GM23248 (cell line): ENCODE data around the gene WBP2. TPM values are rescaled to one million over a fixed set of nuclear protein-coding genes. Genes with fewer than 3 reads are reported as not detected.

Experiments used
- DNase-seq: peaks from one replicate; pipeline ENCODE4 v3.0.0-alpha.2; 2015
- H2AFZ ChIP-seq: fragments of 200-600 bp; sonication (generic); 2 replicates; pipeline ENCODE4 v1.6.1; 2016; ENCODE audit warnings: antibody characterized with exemption
- H3F3A ChIP-seq: fragments of 200-600 bp; sonication (generic); 2 replicates; pipeline ENCODE4 v1.6.1; 2016; ENCODE audit warnings: mild to moderate bottlenecking, antibody characterized with exemption, mixed run types; ENCODE audit not compliant: insufficient read depth
- H3K27ac ChIP-seq: fragments of 200-600 bp; sonication (generic); 2 replicates; pipeline ENCODE4 v1.5.1; 2016; ENCODE audit warnings: mild to moderate bottlenecking
- H3K27me3 ChIP-seq: fragments of 200-600 bp; sonication (generic); replicated peaks from 2 replicates; pipeline ENCODE4 v1.6.1; 2016; ENCODE audit warnings: mild to moderate bottlenecking; ENCODE audit not compliant: insufficient read depth
- H3K36me3 ChIP-seq: fragments of 200-600 bp; sonication (generic); 2 replicates; pipeline ENCODE4 v1.6.1; 2016; ENCODE audit warnings: low read depth, mild to moderate bottlenecking
- H3K4me1 ChIP-seq: fragments of 200-600 bp; sonication (generic); 2 replicates; pipeline ENCODE4 v1.6.1; 2016; ENCODE audit warnings: mild to moderate bottlenecking; ENCODE audit not compliant: insufficient read depth
- H3K4me2 ChIP-seq: fragments of 200-600 bp; sonication (generic); one replicate; pipeline ENCODE4 v1.6.1; 2016; ENCODE audit warnings: mild to moderate bottlenecking; ENCODE audit not compliant: unreplicated experiment
- H3K4me3 ChIP-seq: fragments of 200-600 bp; sonication (generic); 2 replicates; pipeline ENCODE4 v1.5.1; 2016; ENCODE audit warnings: mild to moderate bottlenecking
- H3K79me2 ChIP-seq: fragments of 200-600 bp; sonication (generic); 2 replicates; pipeline ENCODE4 v1.6.1; 2016; ENCODE audit warnings: mild to moderate bottlenecking; ENCODE audit not compliant: insufficient read depth
- H3K9ac ChIP-seq: fragments of 200-600 bp; sonication (generic); 2 replicates; pipeline ENCODE4 v1.6.1; 2016; ENCODE audit warnings: mild to moderate bottlenecking
- H3K9me2 ChIP-seq: fragments of 200-600 bp; sonication (generic); 2 replicates; pipeline ENCODE4 v1.6.1; 2016; ENCODE audit warnings: mixed run types, mild to moderate bottlenecking, moderate library complexity; ENCODE audit not compliant: insufficient read depth
- H3K9me3 ChIP-seq: fragments of 200-600 bp; sonication (generic); one replicate; pipeline ENCODE4 v1.6.1; 2017; ENCODE audit warnings: low read depth
- H4K20me1 ChIP-seq: fragments of 200-600 bp; sonication (generic); 2 replicates; pipeline ENCODE4 v1.6.0; 2016; ENCODE audit not compliant: insufficient read depth
- EZH2 ChIP-seq: fragments of 200-600 bp; sonication (generic); IDR thresholded peaks from 2 replicates; pipeline ENCODE4 v1.6.1; 2018; ENCODE audit warnings: antibody characterized with exemption, mild to moderate bottlenecking; ENCODE audit not compliant: insufficient read depth, poor library complexity, severe bottlenecking
- EZH2phosphoT487 ChIP-seq: fragments of 200-600 bp; sonication (generic); IDR thresholded peaks from 2 replicates; pipeline ENCODE4 v1.6.1; 2018; ENCODE audit warnings: antibody characterized with exemption, moderate library complexity, mild to moderate bottlenecking, low read depth; ENCODE audit not compliant: insufficient read depth
- WGBS, 2 experiments: methylation state at CpG; one replicate each; pipeline ENCODE4 v1.1.6; 2015 to 2017; ENCODE audit warnings: low lambda C conversion rate in 2 of 2, low coverage in 1 of 2; ENCODE audit errors: missing lambda C conversion rate in 2 of 2; 5-methylcytosine and 5-hydroxymethylcytosine counted together
- in situ Hi-C: fragments of 300-500 bp; cut with MboI; formaldehyde crosslinking; loops from 2 replicates; pipeline ENCODE4 v1.15.0; 2020
- polyA plus RNA-seq: library from polyadenylated mRNA; unstranded; fragments of >200 nt; fragmentation: Nextera tagmentation; extraction: Ambion mirVana; gene quantifications from 2 replicates; pipeline ENCODE4 v1.2.1, GENCODE V29; 2016
- total RNA-seq: library from RNA; depleted of rRNA; stranded (reverse); fragments of >200 nt; shearing (Covaris generic); gene quantifications from 2 replicates; pipeline ENCODE4 v1.2.3, GENCODE V29; 2014

WBP2 gene
- total and polyA plus RNA-seq, 2 experiments from 2014 or later = 17.4 to 59.4 TPM

DNA sequence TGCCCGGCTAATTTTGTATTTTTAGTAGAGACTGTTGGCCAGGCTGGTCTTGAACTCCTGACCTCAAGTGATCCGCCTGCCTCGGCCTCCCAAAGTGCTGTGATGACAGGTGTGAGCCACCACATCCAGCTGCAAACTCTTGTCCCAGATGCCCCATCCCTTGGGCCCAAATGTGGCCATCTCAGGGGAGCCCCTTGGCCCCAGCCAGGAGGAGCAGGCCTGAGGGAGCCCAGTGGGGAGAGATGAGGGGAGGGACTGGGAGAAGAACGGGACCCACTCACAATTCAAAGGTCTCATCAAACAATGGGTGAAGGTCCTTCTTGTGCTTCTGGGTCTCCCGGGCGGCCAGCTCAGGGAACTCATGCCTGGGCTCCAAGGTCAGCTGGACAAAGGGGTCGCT, 25.4 kb downstream of the WBP2 start:
- Histone ChIP-seq H3K4me3 (no peak overlapping the region), H3K4me2 (no peak overlapping the region), H3K9ac (no peak overlapping the region), H3K27ac (no peak overlapping the region), H4K20me1 (no peaks in the 10 kb centered on the region), H3K9me3 (no peaks in the 10 kb centered on the region), H3F3A (no peaks in the 10 kb centered on the region), H3K79me2 (no peaks in the 10 kb centered on the region), H3K9me2 (no peaks in the 10 kb centered on the region), H3K4me1 (peaks cover 9% of the 10 kb centered on the region), H2AFZ (no peak overlapping the region), H3K36me3 (no peaks in the 10 kb centered on the region), H3K27me3 (no peaks in the 10 kb centered on the region)
- in situ Hi-C loops = no loop called here
- 79 to 83% methylated on average over 7 of the region's 7 CpGs for WGBS, 2 experiments
- no peak for DNase-seq
- no peak for TF ChIP-seq EZH2
- no peak for TF ChIP-seq EZH2phosphoT487

DNA sequence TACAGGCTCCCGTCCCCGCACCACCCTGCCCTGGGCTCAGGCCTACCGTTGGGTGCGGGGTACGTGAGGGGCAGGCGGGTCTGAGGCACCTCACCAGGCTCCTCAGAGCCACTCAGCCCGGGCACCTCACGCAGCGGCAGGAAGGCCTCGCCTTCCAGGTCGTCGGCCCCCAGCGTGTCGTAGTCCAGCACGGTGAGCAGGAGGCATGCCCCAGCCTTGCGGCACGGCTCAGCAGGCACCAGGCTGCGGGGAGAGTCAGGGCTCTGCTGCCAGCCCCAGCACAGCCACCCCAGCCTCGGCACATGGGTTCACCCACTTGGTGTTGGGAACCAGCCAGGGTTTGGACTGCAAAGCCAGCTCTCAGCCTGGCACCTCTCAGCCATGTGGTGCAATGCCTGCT, 26.4 kb downstream of the WBP2 start:
- no peak overlapping the region for H3K27ac ChIP-seq
- no peaks in the 10 kb centered on the region for H3K27me3 ChIP-seq
- no peak for DNase-seq
- in situ Hi-C loops = no loop called here
- no peak overlapping the region for H3K9ac ChIP-seq
- H3K9me2 ChIP-seq = no peaks in the 10 kb centered on the region
- H3K4me2 ChIP-seq = no peak overlapping the region
- WGBS, 2 experiments = 90% methylated on average over 18 to 19 of the region's 19 CpGs
- no peaks in the 10 kb centered on the region for H3K79me2 ChIP-seq
- no peak overlapping the region for H3K4me3 ChIP-seq
- no peak overlapping the region for H2AFZ ChIP-seq
- TF ChIP-seq EZH2phosphoT487 (no peak), EZH2 (no peak)
- no peaks in the 10 kb centered on the region for H3K36me3 ChIP-seq
- no peaks in the 10 kb centered on the region for H3F3A ChIP-seq
- H3K9me3 ChIP-seq = no peaks in the 10 kb centered on the region
- peaks cover 9% of the 10 kb centered on the region for H3K4me1 ChIP-seq
- H4K20me1 ChIP-seq = no peaks in the 10 kb centered on the region

DNA sequence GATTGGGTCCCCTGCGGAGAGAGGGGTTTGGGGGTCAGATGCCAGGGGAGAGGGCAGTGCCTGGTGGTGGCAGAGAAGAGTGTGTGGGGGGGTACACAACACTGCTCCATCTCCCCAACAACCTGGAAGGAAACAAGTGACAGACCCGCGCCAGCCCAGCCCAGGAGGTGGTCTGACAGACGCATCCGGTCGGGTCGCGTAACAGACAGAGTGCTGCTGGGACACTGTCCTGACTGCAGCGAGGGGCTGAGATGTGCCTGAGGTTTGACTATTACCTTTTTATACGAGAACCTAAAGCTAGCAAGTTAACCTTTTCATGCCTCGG, 27.1 kb downstream of the WBP2 start:
- TF ChIP-seq EZH2 (no peak), EZH2phosphoT487 (no peak)
- Histone ChIP-seq H3K9me2 (no peaks in the 10 kb centered on the region), H3F3A (no peaks in the 10 kb centered on the region), H3K4me3 (no peak overlapping the region), H3K36me3 (no peaks in the 10 kb centered on the region), H3K4me2 (no peak overlapping the region), H3K4me1 (peaks cover 9% of the 10 kb centered on the region), H3K9me3 (no peaks in the 10 kb centered on the region), H3K27me3 (no peaks in the 10 kb centered on the region), H3K27ac (no peak overlapping the region), H4K20me1 (no peaks in the 10 kb centered on the region), H3K79me2 (no peaks in the 10 kb centered on the region), H2AFZ (peak overlapping the region; percentile 47; the same call in 1 of the 2 replicates), H3K9ac (no peak overlapping the region; the same call in 1 of the 2 replicates)
- 77 to 80% methylated on average over 11 of the region's 11 CpGs for WGBS, 2 experiments
- no peak for DNase-seq
- in situ Hi-C loops = no loop called here

DNA sequence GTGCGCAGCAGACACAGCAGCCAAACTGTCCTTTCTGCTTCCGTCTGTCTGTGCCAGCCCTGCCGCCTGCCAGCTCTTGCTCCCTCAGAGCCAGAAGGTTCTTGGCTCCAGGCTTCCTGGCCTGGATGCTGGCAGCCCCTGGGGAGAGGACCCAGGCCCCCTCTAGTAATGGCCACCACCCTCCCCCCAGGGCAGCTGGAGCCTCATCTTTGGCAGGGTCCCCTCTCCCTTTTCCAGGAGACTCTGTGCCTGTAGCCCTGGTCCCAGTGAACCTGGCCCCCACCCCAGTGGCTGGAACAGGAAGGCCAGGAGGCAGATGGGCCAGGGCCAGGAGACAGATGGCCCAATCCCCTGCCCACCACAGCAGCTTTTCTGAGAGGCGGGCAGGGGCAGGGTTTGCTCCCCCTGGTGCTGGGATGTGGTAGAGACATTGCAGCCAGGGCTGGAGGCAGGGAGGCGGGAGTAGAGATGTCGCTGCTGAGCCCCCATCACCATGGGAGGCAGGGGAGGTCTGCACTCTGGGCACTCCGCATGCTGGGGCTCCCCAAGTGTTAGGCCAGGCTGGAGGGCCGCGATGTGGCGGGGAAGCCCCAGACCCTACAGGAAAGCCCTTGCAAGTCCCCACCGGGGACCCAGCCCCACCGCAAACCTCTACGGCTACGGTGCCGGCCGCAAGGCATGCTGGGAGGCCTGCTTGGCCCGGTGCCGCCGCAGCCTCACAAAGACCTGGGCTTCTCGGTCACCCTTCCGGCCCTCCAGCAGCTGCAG, 27.6 kb downstream of the WBP2 start:
- DNase-seq = peak; percentile 73
- H3K36me3 ChIP-seq = no peaks in the 10 kb centered on the region
- H3K4me1 ChIP-seq = peaks cover 9% of the 10 kb centered on the region
- H3K27me3 ChIP-seq = no peaks in the 10 kb centered on the region
- peak overlapping the region; percentile 47; the same call in 1 of the 2 replicates for H2AFZ ChIP-seq
- no peaks in the 10 kb centered on the region for H3K79me2 ChIP-seq
- no peaks in the 10 kb centered on the region for H3F3A ChIP-seq
- no peak overlapping the region for H3K27ac ChIP-seq
- no peaks in the 10 kb centered on the region for H3K9me2 ChIP-seq
- H3K4me3 ChIP-seq = peak overlapping the region; percentile 56; the same call in 1 of the 2 replicates
- H3K4me2 ChIP-seq = no peak overlapping the region
- 17 to 20% methylated on average over 21 of the region's 21 CpGs for WGBS, 2 experiments
- no peak overlapping the region; the same call in 1 of the 2 replicates for H3K9ac ChIP-seq
- TF ChIP-seq EZH2phosphoT487 (no peak), EZH2 (no peak)
- H4K20me1 ChIP-seq = no peaks in the 10 kb centered on the region
- in situ Hi-C loops = no loop called here
- H3K9me3 ChIP-seq = no peaks in the 10 kb centered on the region
